ENCODE data around the gene NBAS. TPM values are rescaled to one million over a fixed set of nuclear protein-coding genes. Genes with fewer than 3 reads are reported as not detected.

Gene NBAS
- total RNA-seq, 1 experiment from 2014 or later: 46.4 TPM

- DNase-seq (ENCODE audit: unreplicated experiment): no peak
- intact Hi-C loops (cut with micrococcal nuclease): no loop called here
- H3K9me3 Mint-ChIP-seq (ENCODE audit: unreplicated experiment): no peaks in the 10 kb centered on the region
- H3K27ac Mint-ChIP-seq (ENCODE audit: low read depth, unreplicated experiment): no peak overlapping the region
- BruUV-seq (replicated peaks): no TSS peak
- ChIA-PET POLR2A (no interaction called here), CTCF (no interaction called here)
- no peaks in the 10 kb centered on the region for H3K27me3 Mint-ChIP-seq (ENCODE audit: insufficient read depth, unreplicated experiment)
- TF ChIP-seq, protein P1, sequence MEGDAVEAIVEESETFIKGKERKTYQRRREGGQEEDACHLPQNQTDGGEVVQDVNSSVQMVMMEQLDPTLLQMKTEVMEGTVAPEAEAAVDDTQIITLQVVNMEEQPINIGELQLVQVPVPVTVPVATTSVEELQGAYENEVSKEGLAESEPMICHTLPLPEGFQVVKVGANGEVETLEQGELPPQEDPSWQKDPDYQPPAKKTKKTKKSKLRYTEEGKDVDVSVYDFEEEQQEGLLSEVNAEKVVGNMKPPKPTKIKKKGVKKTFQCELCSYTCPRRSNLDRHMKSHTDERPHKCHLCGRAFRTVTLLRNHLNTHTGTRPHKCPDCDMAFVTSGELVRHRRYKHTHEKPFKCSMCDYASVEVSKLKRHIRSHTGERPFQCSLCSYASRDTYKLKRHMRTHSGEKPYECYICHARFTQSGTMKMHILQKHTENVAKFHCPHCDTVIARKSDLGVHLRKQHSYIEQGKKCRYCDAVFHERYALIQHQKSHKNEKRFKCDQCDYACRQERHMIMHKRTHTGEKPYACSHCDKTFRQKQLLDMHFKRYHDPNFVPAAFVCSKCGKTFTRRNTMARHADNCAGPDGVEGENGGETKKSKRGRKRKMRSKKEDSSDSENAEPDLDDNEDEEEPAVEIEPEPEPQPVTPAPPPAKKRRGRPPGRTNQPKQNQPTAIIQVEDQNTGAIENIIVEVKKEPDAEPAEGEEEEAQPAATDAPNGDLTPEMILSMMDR (IDR thresholded peaks at IDR 0.05; ENCODE audit: unreplicated experiment): no peak
- H3K4me1 Mint-ChIP-seq (ENCODE audit: insufficient read depth, unreplicated experiment): no peaks in the 10 kb centered on the region
- no peak overlapping the region for H3K4me3 Mint-ChIP-seq (ENCODE audit: unreplicated experiment)
- peaks cover 23% of the 10 kb centered on the region for H3K36me3 Mint-ChIP-seq (ENCODE audit: insufficient read depth, unreplicated experiment)
Measured at GRCh38 chr2:15427987-15428386, 133.1 kb downstream of the NBAS start.

- Mint-ChIP-seq H3K4me3 (ENCODE audit: unreplicated experiment) (no peak overlapping the region), H3K4me1 (ENCODE audit: insufficient read depth, unreplicated experiment) (no peaks in the 10 kb centered on the region), H3K27me3 (ENCODE audit: insufficient read depth, unreplicated experiment) (no peaks in the 10 kb centered on the region), H3K36me3 (ENCODE audit: insufficient read depth, unreplicated experiment) (peaks cover 23% of the 10 kb centered on the region), H3K9me3 (ENCODE audit: unreplicated experiment) (no peaks in the 10 kb centered on the region), H3K27ac (ENCODE audit: low read depth, unreplicated experiment) (no peak overlapping the region)
- CTCF ChIA-PET: no interaction called here
- TF ChIP-seq, protein P1 (IDR thresholded peaks at IDR 0.05; ENCODE audit: unreplicated experiment): no peak
- intact Hi-C loops (cut with micrococcal nuclease): no loop called here
- POLR2A ChIA-PET: no interaction called here
- no TSS peak for BruUV-seq (replicated peaks)
- no peak for DNase-seq (ENCODE audit: unreplicated experiment)
Measured at GRCh38 chr2:15426606-15427005, 134.5 kb downstream of the NBAS start.

DNA sequence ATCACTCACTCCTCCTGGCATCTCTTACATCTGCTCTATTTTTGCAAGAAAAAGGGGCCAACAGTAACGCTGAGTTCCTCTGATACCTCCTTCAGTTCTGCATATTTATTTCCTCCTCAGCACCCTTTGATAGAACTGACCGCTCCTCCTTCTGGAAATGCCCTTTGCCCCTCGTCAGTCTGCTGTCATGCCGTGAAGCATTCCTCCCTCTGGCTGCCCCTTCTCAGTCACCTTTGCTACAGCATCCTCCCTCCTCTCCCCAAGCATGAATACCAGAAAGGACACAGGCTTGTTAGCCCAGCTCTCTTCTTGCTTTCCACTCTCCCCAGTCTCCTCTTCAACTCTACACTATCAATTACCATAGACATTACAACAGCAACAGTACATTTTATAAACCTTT, 135.4 kb downstream of the NBAS start:
- no peaks in the 10 kb centered on the region for H3K9me3 Mint-ChIP-seq (ENCODE audit: unreplicated experiment)
- no peaks in the 10 kb centered on the region for H3K27me3 Mint-ChIP-seq (ENCODE audit: insufficient read depth, unreplicated experiment)
- POLR2A ChIA-PET: no interaction called here
- BruUV-seq (replicated peaks): no TSS peak
- CTCF ChIA-PET: interaction anchor here (0.6 kb wide), 1 partner anchor 194 kb away, joined by 3 read pairs; no protein-coding TSS in a partner anchor
- no peaks in the 10 kb centered on the region for H3K4me1 Mint-ChIP-seq (ENCODE audit: insufficient read depth, unreplicated experiment)
- H3K27ac Mint-ChIP-seq (ENCODE audit: low read depth, unreplicated experiment): no peak overlapping the region
- DNase-seq (ENCODE audit: unreplicated experiment): no peak
- H3K4me3 Mint-ChIP-seq (ENCODE audit: unreplicated experiment): no peak overlapping the region
- intact Hi-C loops (cut with micrococcal nuclease): no loop called here
- H3K36me3 Mint-ChIP-seq (ENCODE audit: insufficient read depth, unreplicated experiment): peaks cover 18% of the 10 kb centered on the region
- TF ChIP-seq, protein P1 (IDR thresholded peaks at IDR 0.05; ENCODE audit: unreplicated experiment): no peak

DNA sequence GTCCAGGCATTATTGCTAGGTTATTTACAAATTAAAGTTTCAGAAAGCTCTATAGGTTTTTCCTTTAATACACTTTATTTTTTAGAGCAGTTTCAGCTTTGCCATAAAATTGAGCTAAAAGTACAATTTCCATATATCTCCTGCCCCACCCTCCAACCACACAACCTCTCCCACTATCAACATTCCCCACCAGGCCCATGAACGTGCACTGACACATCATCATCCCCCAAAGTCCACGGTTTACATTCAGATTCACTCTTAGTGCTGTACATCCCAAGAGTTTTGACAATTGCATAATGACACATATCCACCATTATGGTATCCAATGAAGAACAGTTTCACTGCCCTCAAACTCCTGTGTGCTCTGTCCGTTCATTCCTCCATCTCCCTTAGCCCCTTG, 139.4 kb downstream of the NBAS start:
- intact Hi-C loops (cut with micrococcal nuclease): no loop called here
- BruUV-seq (replicated peaks): no TSS peak
- POLR2A ChIA-PET: no interaction called here
- H3K27ac Mint-ChIP-seq (ENCODE audit: low read depth, unreplicated experiment): no peak overlapping the region
- TF ChIP-seq, protein P1 (IDR thresholded peaks at IDR 0.05; ENCODE audit: unreplicated experiment): no peak
- peaks cover 19% of the 10 kb centered on the region for H3K36me3 Mint-ChIP-seq (ENCODE audit: insufficient read depth, unreplicated experiment)
- CTCF ChIA-PET: interaction anchor here (0.8 to 1.0 kb wide), 2 partner anchors 8 to 24 kb away, joined by 3 read pairs; no protein-coding TSS in a partner anchor
- H3K4me3 Mint-ChIP-seq (ENCODE audit: unreplicated experiment): no peak overlapping the region
- no peak for DNase-seq (ENCODE audit: unreplicated experiment)
- no peaks in the 10 kb centered on the region for H3K4me1 Mint-ChIP-seq (ENCODE audit: insufficient read depth, unreplicated experiment)
- H3K9me3 Mint-ChIP-seq (ENCODE audit: unreplicated experiment): no peaks in the 10 kb centered on the region
- no peaks in the 10 kb centered on the region for H3K27me3 Mint-ChIP-seq (ENCODE audit: insufficient read depth, unreplicated experiment)

All from MCF 10A (cell line).